ENCODE results near the gene SPATS2. TPM values are rescaled to one million over a fixed set of nuclear protein-coding genes. Genes with fewer than 3 reads are reported as not detected.

Gene SPATS2
- total RNA-seq, 1 donor from 2014 or later, result 46.3 TPM

- FAIRE-seq, result no peak
- Histone ChIP-seq H3K4me3 (ENCODE audit: insufficient read depth, low read depth, low read length) (no peak overlapping the region), H3K4me1 (ENCODE audit: insufficient read depth, low read length) (no peaks in the 10 kb centered on the region), H3K27me3 (ENCODE audit: insufficient read depth, low read length) (no peaks in the 10 kb centered on the region), H3K79me2 (ENCODE audit: insufficient read depth, low read length) (peaks cover 68% of the 10 kb centered on the region), H4K20me1 (ENCODE audit: insufficient read depth, low read length) (peaks cover 81% of the 10 kb centered on the region), H3K9ac (ENCODE audit: low read length) (no peak overlapping the region), H3K27ac (ENCODE audit: low read depth, low read length) (no peak overlapping the region), H3K4me2 (ENCODE audit: low read length) (no peak overlapping the region), H3K36me3 (ENCODE audit: insufficient read depth, low read length) (no peaks in the 10 kb centered on the region), H2AFZ (ENCODE audit: low read depth, low read length) (no peak overlapping the region), H3K9me3 (ENCODE audit: insufficient read depth, low read depth, low read length) (no peaks in the 10 kb centered on the region)
- H3K27ac Mint-ChIP-seq (ENCODE audit: unreplicated experiment), result no peak overlapping the region
- no peaks in the 10 kb centered on the region for H3K9me3 Mint-ChIP-seq (ENCODE audit: unreplicated experiment)
- no peak for DNase-seq (ENCODE audit: low read depth)
- H3K4me3 Mint-ChIP-seq (ENCODE audit: unreplicated experiment), result no peak overlapping the region
- H3K27me3 Mint-ChIP-seq (ENCODE audit: low read depth, unreplicated experiment), result no peaks in the 10 kb centered on the region
- TF ChIP-seq CTCF (IDR thresholded peaks at IDR 0.05; ENCODE audit: insufficient read depth, low read depth, low read length) (no peak), EZH2 (IDR thresholded peaks at IDR 0.05; ENCODE audit: insufficient read depth, low read length) (no peak)
- no peaks in the 10 kb centered on the region for H3K4me1 Mint-ChIP-seq (ENCODE audit: low read depth, unreplicated experiment)
- peaks cover 6% of the 10 kb centered on the region for H3K36me3 Mint-ChIP-seq (ENCODE audit: low read depth, unreplicated experiment)
These were observed 47.1 kb downstream of the SPATS2 start for GRCh38 chr12:49414364-49414763.

- Histone ChIP-seq H3K9me3 (ENCODE audit: insufficient read depth, low read depth, low read length) (no peaks in the 10 kb centered on the region), H3K4me3 (ENCODE audit: insufficient read depth, low read depth, low read length) (no peak overlapping the region), H2AFZ (ENCODE audit: low read depth, low read length) (no peak overlapping the region), H4K20me1 (ENCODE audit: insufficient read depth, low read length) (peaks cover 77% of the 10 kb centered on the region), H3K79me2 (ENCODE audit: insufficient read depth, low read length) (peaks cover 72% of the 10 kb centered on the region), H3K27me3 (ENCODE audit: insufficient read depth, low read length) (no peaks in the 10 kb centered on the region), H3K9ac (ENCODE audit: low read length) (no peak overlapping the region), H3K4me1 (ENCODE audit: insufficient read depth, low read length) (no peaks in the 10 kb centered on the region), H3K36me3 (ENCODE audit: insufficient read depth, low read length) (no peaks in the 10 kb centered on the region), H3K27ac (ENCODE audit: low read depth, low read length) (no peak overlapping the region), H3K4me2 (ENCODE audit: low read length) (no peak overlapping the region)
- no peaks in the 10 kb centered on the region for H3K4me1 Mint-ChIP-seq (ENCODE audit: low read depth, unreplicated experiment)
- TF ChIP-seq EZH2 (IDR thresholded peaks at IDR 0.05; ENCODE audit: insufficient read depth, low read length) (no peak), CTCF (IDR thresholded peaks at IDR 0.05; ENCODE audit: insufficient read depth, low read depth, low read length) (no peak)
- H3K9me3 Mint-ChIP-seq (ENCODE audit: unreplicated experiment), result no peaks in the 10 kb centered on the region
- H3K4me3 Mint-ChIP-seq (ENCODE audit: unreplicated experiment), result no peak overlapping the region
- H3K27me3 Mint-ChIP-seq (ENCODE audit: low read depth, unreplicated experiment), result no peaks in the 10 kb centered on the region
- H3K27ac Mint-ChIP-seq (ENCODE audit: unreplicated experiment), result no peak overlapping the region
- peaks cover 3% of the 10 kb centered on the region for H3K36me3 Mint-ChIP-seq (ENCODE audit: low read depth, unreplicated experiment)
- no peak for FAIRE-seq
- no peak for DNase-seq (ENCODE audit: low read depth)
These were observed 48.3 kb downstream of the SPATS2 start for GRCh38 chr12:49415521-49415970.

GRCh38 chr12:49416892-49417291, 49.6 kb downstream of the SPATS2 start:
- no peak for DNase-seq (ENCODE audit: low read depth)
- no peaks in the 10 kb centered on the region for H3K27me3 ChIP-seq (ENCODE audit: insufficient read depth, low read length)
- no peaks in the 10 kb centered on the region for H3K9me3 Mint-ChIP-seq (ENCODE audit: unreplicated experiment)
- H3K9me3 ChIP-seq (ENCODE audit: insufficient read depth, low read depth, low read length), result no peaks in the 10 kb centered on the region
- peaks cover 70% of the 10 kb centered on the region for H3K79me2 ChIP-seq (ENCODE audit: insufficient read depth, low read length)
- peaks cover 3% of the 10 kb centered on the region for H3K36me3 Mint-ChIP-seq (ENCODE audit: low read depth, unreplicated experiment)
- TF ChIP-seq CTCF (IDR thresholded peaks at IDR 0.05; ENCODE audit: insufficient read depth, low read depth, low read length) (no peak), EZH2 (IDR thresholded peaks at IDR 0.05; ENCODE audit: insufficient read depth, low read length) (no peak)
- no peaks in the 10 kb centered on the region for H3K27me3 Mint-ChIP-seq (ENCODE audit: low read depth, unreplicated experiment)
- no peak overlapping the region for H3K27ac Mint-ChIP-seq (ENCODE audit: unreplicated experiment)
- H3K9ac ChIP-seq (ENCODE audit: low read length), result no peak overlapping the region
- no peak for FAIRE-seq
- no peak overlapping the region for H3K27ac ChIP-seq (ENCODE audit: low read depth, low read length)
- H3K4me3 Mint-ChIP-seq (ENCODE audit: unreplicated experiment), result no peak overlapping the region
- peaks cover 80% of the 10 kb centered on the region for H4K20me1 ChIP-seq (ENCODE audit: insufficient read depth, low read length)
- H2AFZ ChIP-seq (ENCODE audit: low read depth, low read length), result no peak overlapping the region
- no peak overlapping the region for H3K4me3 ChIP-seq (ENCODE audit: insufficient read depth, low read depth, low read length)
- H3K4me1 Mint-ChIP-seq (ENCODE audit: low read depth, unreplicated experiment), result no peaks in the 10 kb centered on the region
- H3K4me2 ChIP-seq (ENCODE audit: low read length), result no peak overlapping the region
- no peaks in the 10 kb centered on the region for H3K36me3 ChIP-seq (ENCODE audit: insufficient read depth, low read length)
- H3K4me1 ChIP-seq (ENCODE audit: insufficient read depth, low read length), result no peaks in the 10 kb centered on the region
